ENCODE data around the gene WT1.
"Not testable (repeated sequence)": the region's sequence is repeated elsewhere in the genome, so short reads cannot be mapped to it uniquely, and the experiment has no call there.

The WT1 gene

GRCh38 chr11:32385998-32386397, 49.3 kb downstream of the WT1 start:
- DNase-seq: no peak

GRCh38 chr11:32382339-32383049, 52.8 kb downstream of the WT1 start:
- DNase-seq: no peak

- no peak for DNase-seq
Observed at GRCh38 chr11:32381179-32381578, 54.2 kb downstream of the WT1 start.

- DNase-seq: no peak
Observed at GRCh38 chr11:32379719-32380118, 55.6 kb downstream of the WT1 start.

- no peak for DNase-seq
Observed at GRCh38 chr11:32375826-32376225, 59.5 kb downstream of the WT1 start.

- no peak for DNase-seq
Observed at GRCh38 chr11:32374261-32374711, 61.1 kb downstream of the WT1 start.

- not testable (repeated sequence) for DNase-seq
Observed at GRCh38 chr11:32369987-32370386, 65.4 kb downstream of the WT1 start.

GRCh38 chr11:32366666-32367065, 68.7 kb downstream of the WT1 start:
- no peak for DNase-seq

GRCh38 chr11:32365192-32365591, 70.1 kb downstream of the WT1 start:
- no peak for DNase-seq

- DNase-seq: no peak
Observed at GRCh38 chr11:32358729-32359128, 76.6 kb downstream of the WT1 start.

GRCh38 chr11:32353884-32354283, 81.5 kb downstream of the WT1 start:
- DNase-seq: no peak

- no peak for DNase-seq
Observed at GRCh38 chr11:32348502-32348901, 86.8 kb downstream of the WT1 start.

GRCh38 chr11:32344946-32345345, 90.4 kb downstream of the WT1 start:
- DNase-seq: no peak

- DNase-seq: no peak
Observed at GRCh38 chr11:32343325-32344008, 91.9 kb downstream of the WT1 start.

GRCh38 chr11:32341620-32342613, 93.4 kb downstream of the WT1 start:
- no peak for DNase-seq

- DNase-seq: no peak
Observed at GRCh38 chr11:32340181-32340580, 95.2 kb downstream of the WT1 start.

Measured in effector CD8-positive, alpha-beta T cell (primary cell).